ENCODE results near the gene MRTFA. TPM values are rescaled to one million over a fixed set of nuclear protein-coding genes. Genes with fewer than 3 reads are reported as not detected.
A peak's percentile ranks its signal among the peaks of the same experiment; 100 is the strongest.
"Not testable (repeated sequence)": the region's sequence is repeated elsewhere in the genome, so short reads cannot be mapped to it uniquely, and the experiment has no call there.

Gene MRTFA
- total RNA-seq, 1 donor from 2014 or later = 52.8 TPM

DNA sequence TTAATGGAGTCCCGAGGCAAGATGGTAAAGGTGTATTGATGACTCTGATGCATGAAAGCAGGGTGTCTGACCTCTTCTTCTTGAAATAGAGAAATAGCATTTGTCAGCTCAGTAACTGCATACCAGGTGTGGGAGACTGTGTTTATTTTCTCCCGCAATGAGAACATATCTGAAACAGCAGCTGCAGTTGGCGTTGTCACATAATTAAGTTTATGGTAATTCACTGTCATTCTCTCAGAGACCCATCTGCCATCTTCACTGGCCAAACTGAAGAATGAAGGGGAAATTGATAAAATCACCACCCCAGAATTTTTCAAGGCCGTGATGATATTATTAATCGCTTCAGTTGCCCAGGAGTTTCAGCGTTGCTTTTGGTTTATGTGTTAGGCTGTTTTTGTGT lies 22.6 kb upstream of the MRTFA start:
- Mint-ChIP-seq H3K27ac (ENCODE audit: unreplicated experiment) (no peak overlapping the region), H3K36me3 (ENCODE audit: low read depth) (no peaks in the 10 kb centered on the region), H3K4me1 (peaks cover 6% of the 10 kb centered on the region), H3K9me3 (no peaks in the 10 kb centered on the region), H3K4me3 (no peak overlapping the region), H3K27me3 (ENCODE audit: low read depth) (no peaks in the 10 kb centered on the region)
- no peak for DNase-seq (ENCODE audit: low read depth, low spot score)
- TF ChIP-seq, protein P1, sequence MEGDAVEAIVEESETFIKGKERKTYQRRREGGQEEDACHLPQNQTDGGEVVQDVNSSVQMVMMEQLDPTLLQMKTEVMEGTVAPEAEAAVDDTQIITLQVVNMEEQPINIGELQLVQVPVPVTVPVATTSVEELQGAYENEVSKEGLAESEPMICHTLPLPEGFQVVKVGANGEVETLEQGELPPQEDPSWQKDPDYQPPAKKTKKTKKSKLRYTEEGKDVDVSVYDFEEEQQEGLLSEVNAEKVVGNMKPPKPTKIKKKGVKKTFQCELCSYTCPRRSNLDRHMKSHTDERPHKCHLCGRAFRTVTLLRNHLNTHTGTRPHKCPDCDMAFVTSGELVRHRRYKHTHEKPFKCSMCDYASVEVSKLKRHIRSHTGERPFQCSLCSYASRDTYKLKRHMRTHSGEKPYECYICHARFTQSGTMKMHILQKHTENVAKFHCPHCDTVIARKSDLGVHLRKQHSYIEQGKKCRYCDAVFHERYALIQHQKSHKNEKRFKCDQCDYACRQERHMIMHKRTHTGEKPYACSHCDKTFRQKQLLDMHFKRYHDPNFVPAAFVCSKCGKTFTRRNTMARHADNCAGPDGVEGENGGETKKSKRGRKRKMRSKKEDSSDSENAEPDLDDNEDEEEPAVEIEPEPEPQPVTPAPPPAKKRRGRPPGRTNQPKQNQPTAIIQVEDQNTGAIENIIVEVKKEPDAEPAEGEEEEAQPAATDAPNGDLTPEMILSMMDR (conservative IDR thresholded peaks at IDR 0.05) = no peak

DNA sequence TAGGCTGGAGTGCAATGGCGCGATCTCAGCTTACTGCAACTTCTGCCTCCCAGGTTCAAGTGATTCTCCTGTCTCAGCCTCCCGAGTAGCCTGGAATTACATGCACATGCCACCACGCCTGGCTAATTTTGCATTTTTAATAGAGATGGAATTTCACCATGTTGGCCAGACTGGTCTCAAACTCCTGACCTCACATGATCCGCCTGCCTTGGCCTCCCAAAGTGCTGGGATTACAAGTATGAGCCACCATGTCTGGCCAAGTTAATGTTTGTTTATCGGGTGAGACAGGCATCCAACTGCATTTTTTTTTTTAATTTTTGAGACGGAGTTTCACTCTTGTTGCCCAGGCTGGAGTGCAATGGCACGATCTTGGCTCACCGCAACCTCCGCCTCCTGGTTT lies 20.1 kb upstream of the MRTFA start:
- H3K27me3 Mint-ChIP-seq (ENCODE audit: low read depth); DNase-seq (ENCODE audit: low read depth, low spot score); H3K36me3 Mint-ChIP-seq (ENCODE audit: low read depth); H3K27ac Mint-ChIP-seq (ENCODE audit: unreplicated experiment); H3K9me3 Mint-ChIP-seq; H3K4me3 Mint-ChIP-seq: not testable (repeated sequence)
- H3K4me1 Mint-ChIP-seq = peaks cover 22% of the 10 kb centered on the region

DNA sequence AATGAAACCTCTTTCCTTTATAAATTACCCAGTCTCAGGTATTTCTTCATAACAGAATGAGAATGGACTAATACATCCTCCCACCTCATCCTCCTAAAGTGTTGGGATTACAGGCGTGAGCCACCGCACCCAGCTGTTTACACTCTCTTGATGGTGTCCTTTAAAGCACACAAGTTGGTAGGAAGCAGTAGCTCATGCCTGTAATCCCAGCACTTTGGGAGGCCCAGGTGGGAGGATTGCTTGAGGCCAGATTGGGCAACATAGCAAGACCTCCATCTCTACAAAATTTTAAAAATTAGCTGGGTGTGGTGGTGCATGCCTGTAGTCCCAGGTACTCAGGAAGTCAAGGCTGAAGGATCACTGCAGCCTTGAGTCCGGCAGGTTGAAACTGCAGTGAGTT lies 19.4 kb upstream of the MRTFA start:
- H3K9me3 Mint-ChIP-seq; H3K36me3 Mint-ChIP-seq (ENCODE audit: low read depth); H3K27me3 Mint-ChIP-seq (ENCODE audit: low read depth); H3K27ac Mint-ChIP-seq (ENCODE audit: unreplicated experiment); H3K4me3 Mint-ChIP-seq; DNase-seq (ENCODE audit: low read depth, low spot score): not testable (repeated sequence)
- peaks cover 29% of the 10 kb centered on the region for H3K4me1 Mint-ChIP-seq

DNA sequence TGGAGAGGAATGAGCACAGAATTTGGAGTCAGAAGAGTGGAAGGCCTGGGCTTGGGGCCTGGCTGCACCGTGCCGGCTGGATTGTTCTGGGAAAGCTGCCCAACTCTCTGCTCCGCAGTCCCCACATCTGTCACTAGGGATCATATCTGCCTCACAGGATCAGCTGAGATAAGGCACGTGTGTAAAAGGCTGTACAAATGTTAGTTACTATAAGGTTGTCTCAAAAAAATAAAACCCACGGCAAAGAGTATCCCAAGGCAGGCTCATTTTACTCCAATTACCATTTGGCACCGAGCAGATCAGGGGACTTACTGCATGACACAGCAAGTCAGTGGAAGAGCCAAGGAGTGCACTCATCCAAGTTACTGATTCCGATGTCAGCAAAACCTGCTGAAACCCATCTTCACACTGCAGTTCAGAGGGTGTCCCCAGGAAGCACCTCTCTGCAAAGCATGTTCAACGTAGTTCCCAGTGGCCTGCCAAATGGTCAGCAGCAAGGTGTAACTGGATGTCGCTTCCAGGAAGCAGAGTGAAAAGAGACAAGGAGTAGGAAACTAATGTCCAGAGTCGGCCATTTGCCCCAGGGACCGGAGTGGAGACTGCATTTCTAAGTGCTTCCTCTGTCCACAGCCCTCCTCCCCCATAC lies 18.1 kb upstream of the MRTFA start:
- H3K27ac Mint-ChIP-seq (ENCODE audit: unreplicated experiment) = no peak overlapping the region
- H3K4me1 Mint-ChIP-seq = peaks cover 30% of the 10 kb centered on the region
- peak overlapping the region; percentile 29 for H3K4me3 Mint-ChIP-seq
- TF ChIP-seq, protein P1 (conservative IDR thresholded peaks at IDR 0.05) = peak; percentile 31
- no peaks in the 10 kb centered on the region for H3K36me3 Mint-ChIP-seq (ENCODE audit: low read depth)
- H3K27me3 Mint-ChIP-seq (ENCODE audit: low read depth) = no peaks in the 10 kb centered on the region
- H3K9me3 Mint-ChIP-seq = no peaks in the 10 kb centered on the region
- no peak for DNase-seq (ENCODE audit: low read depth, low spot score)

DNA sequence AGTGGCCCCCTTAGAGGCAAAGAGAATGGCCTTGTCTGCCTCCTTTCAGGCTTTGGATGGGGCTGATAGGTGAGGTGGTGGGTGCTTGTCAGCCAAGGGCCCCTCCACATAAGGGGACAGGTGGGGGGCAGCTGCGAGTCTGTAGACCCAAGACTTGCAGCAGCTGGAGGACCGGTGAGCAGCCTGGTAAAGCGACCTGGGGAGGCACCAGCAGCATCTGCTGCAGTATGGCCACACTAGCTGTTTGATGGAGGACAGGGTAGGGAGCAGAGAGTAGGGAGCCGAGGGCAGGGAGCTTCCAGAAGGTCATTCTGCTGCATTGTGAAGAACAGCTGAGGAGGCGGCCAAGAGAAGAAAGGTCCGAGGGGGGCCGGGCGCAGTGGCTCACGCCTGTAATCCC lies 16.8 kb upstream of the MRTFA start:
- peak overlapping the region; percentile 84 for H3K27ac Mint-ChIP-seq (ENCODE audit: unreplicated experiment)
- peaks cover 30% of the 10 kb centered on the region for H3K4me1 Mint-ChIP-seq
- no peaks in the 10 kb centered on the region for H3K36me3 Mint-ChIP-seq (ENCODE audit: low read depth)
- DNase-seq (ENCODE audit: low read depth, low spot score) = no peak
- H3K27me3 Mint-ChIP-seq (ENCODE audit: low read depth) = no peaks in the 10 kb centered on the region
- H3K4me3 Mint-ChIP-seq = no peak overlapping the region
- TF ChIP-seq, protein P1 (conservative IDR thresholded peaks at IDR 0.05) = no peak
- H3K9me3 Mint-ChIP-seq = no peaks in the 10 kb centered on the region

DNA sequence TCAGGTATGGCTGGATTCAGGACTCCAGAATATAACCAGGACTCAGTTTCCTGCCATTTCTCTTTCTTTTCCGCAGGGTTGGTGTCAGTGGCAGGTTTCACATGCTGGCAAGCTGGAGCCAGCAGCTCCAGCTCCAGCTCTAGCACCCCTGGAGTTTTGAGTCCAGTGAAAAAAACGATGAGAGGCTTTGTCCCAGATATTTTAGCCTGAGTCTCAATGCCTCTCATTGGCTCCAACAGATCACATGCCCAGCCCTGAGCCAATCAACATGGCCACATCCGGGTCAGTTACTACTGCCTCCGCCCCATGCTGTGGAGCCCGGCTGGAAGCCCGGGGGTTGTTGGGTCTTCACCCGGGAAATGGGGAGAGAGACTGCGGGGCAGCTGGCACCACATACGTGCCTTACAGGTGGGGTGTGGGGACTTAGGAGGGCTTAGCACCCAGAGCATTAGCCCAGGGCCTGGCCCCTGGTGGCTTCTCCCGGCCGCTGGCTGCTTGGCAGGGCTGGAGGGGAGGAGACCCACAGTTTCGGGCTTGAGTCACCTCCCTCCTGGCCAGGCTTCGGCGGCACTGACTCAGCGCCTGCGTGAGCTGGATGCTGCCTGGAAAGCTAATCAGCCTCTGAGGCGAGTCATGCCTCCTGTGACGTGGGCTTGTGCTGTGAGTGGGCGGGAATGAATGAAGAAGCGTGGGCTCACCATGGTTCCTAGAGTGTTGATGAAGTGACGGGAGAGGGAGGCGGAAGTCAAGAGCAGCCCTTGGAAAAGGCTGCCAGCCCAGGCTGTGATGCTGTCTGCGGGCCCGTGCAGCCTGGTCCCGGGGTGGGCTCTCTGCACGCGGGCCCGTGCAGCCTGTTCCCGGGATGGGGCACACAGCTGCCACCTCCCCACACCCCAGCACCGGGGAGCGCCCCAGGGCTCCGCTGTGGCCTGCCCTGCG lies 15.3 kb upstream of the MRTFA start:
- H3K27me3 Mint-ChIP-seq (ENCODE audit: low read depth) = no peaks in the 10 kb centered on the region
- H3K36me3 Mint-ChIP-seq (ENCODE audit: low read depth) = no peaks in the 10 kb centered on the region
- peak overlapping the region; percentile 93 for H3K4me3 Mint-ChIP-seq
- peak; percentile 80 for DNase-seq (ENCODE audit: low read depth, low spot score)
- no peaks in the 10 kb centered on the region for H3K9me3 Mint-ChIP-seq
- H3K27ac Mint-ChIP-seq (ENCODE audit: unreplicated experiment) = peak overlapping the region; percentile 98
- peaks cover 30% of the 10 kb centered on the region for H3K4me1 Mint-ChIP-seq
- TF ChIP-seq, protein P1 (conservative IDR thresholded peaks at IDR 0.05) = no peak

Data from neural crest cell (in vitro differentiated cells).